ENCODE data around the gene ID4.

The ID4 gene

DNA sequence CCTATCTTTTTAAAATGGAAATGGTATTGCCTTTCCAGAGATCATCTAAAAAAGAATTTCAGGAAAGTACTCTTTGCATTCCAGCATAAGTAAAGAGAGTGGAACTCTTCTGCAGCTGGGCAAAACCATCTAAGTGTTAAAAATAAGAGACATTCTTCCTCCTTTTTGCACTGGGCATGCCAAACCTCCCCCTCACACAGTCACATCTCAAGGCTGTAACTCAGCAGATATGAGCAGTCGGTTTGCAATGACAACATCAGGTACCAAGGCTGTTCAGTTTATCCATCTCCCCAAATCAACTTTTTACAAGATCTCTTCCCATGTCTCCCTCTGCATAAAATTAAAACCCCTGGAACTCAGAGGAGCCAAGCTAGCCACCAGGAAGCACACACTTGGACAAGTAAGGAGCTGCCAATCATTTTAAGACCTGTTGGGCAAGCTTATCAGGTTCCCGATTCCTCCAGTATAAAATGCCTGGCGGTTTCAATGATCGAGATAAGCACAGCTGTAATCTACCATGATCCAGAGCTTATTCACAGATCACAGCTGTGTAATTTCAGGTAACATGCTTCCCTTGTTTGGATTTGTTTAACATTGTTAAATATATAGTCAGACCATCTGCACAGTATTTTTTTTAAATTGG is 23.2 kb downstream of the ID4 start:
- no peak for DNase-seq (ENCODE audit: low read depth)

- DNase-seq (ENCODE audit: low read depth), result no peak
These were observed 27.1 kb downstream of the ID4 start for GRCh38 chr6:19864285-19864684.

- DNase-seq (ENCODE audit: low read depth), result no peak
These were observed 28.0 kb downstream of the ID4 start for GRCh38 chr6:19865178-19865577.

GRCh38 chr6:19866173-19866984 is 29.2 kb downstream of the ID4 start:
- DNase-seq (ENCODE audit: low read depth), result no peak

GRCh38 chr6:19866985-19867627 is 29.9 kb downstream of the ID4 start:
- DNase-seq (ENCODE audit: low read depth), result no peak

GRCh38 chr6:19869464-19869863 is 32.3 kb downstream of the ID4 start:
- DNase-seq (ENCODE audit: low read depth), result no peak

DNA sequence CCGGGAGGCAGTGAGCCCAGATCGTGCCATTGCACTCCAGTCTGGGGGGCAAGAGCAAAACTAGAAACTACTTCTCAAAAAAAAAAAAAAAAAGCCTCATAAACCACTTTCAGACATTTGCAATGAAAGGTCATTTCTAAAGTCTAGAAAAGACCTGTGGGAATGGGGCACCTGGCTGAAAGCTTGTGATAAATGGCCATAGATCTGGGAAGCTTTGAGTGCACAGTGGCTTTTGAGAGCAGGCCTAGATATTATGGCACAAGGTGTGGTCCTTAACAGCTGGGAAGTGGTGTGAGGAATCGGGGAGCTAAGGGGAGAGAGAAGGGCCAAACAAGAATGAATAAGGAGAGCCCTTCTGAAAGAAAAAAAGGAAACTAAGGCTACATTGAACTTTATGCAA is 33.2 kb downstream of the ID4 start:
- DNase-seq (ENCODE audit: low read depth), result no peak

DNA sequence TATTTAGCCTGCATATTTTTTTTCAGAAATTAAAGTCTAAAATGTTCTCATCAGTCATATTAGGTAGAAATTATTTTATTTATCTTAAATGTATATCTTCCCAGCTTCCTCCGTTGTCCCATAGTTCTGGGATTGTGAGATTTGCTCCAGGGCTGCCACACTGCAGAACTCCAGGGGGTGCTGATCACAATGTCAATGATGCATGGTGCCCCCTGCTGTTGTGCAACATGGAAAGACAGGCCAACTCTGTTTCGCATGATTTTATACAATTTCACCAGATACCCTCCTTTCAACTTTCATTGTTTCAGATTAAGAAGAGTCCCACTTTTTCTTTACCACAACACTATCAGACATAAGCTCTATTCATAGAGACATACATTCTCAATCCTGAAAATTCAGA is 35.9 kb downstream of the ID4 start:
- no peak for DNase-seq (ENCODE audit: low read depth)

GRCh38 chr6:19876672-19877071 is 39.5 kb downstream of the ID4 start:
- DNase-seq (ENCODE audit: low read depth), result no peak

DNA sequence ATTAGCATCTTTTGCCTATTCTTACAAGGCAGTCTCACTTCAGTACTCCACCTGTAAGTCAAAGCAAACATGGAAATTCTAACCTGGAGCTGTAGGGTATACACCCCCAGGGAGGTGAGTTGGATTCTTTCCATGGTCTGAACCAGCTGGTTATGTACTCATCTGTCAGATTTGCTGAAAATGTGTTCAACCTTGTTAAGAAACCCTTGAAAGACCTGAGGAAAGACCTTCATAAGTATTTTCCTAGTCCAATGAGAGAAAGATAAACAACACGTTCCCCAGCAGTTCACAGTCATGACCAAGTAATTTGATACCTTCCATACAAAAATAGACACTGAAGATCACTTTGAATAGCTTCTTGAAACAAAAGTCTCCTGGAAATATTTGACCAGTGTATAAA is 42.5 kb downstream of the ID4 start:
- DNase-seq (ENCODE audit: low read depth), result no peak

DNA sequence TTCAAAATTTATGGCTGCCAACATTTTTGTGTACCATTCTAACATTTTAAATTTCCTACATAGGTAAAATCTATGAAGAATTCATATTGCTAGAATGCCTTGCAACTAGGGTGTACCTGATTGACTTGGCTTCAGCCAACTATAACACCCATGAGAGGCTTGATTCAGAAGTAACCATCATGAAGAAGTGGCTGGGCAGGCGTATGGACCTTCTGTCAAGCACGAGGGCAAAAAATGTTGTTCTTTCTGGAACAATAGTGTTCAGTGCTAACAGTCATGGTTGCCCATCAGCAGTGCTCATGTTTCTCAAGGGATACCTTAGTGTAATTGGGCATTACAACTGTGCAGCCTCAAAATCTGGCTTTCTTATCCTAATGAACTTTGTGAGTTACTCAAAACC is 42.9 kb downstream of the ID4 start:
- DNase-seq (ENCODE audit: low read depth), result no peak

- no peak for DNase-seq (ENCODE audit: low read depth)
These were observed 54.3 kb downstream of the ID4 start for GRCh38 chr6:19891451-19891850.
